Hepatocyte (in vitro differentiated cells): ENCODE results near the gene PNLIP.

Experiments used
- CTCF ChIP-seq: fragments of 200-600 bp; sonication (generic); IDR thresholded peaks from 2 replicates; pipeline ENCODE4 v1.5.1; 2016; ENCODE audit warnings: antibody characterized with exemption, mild to moderate bottlenecking; ENCODE audit not compliant: poor library complexity
- EZH2 ChIP-seq: fragments of 200-600 bp; sonication (generic); IDR thresholded peaks from 2 replicates; pipeline ENCODE4 v1.6.1; 2016; ENCODE audit warnings: antibody characterized with exemption, mild to moderate bottlenecking, borderline replicate concordance

- TF ChIP-seq CTCF (no peak), EZH2 (no peak)
These were observed 21.2 kb downstream of the PNLIP start for GRCh38 chr10:116566932-116567331.
